GM21737 (cell line): ENCODE results near the gene C1orf146.
"Not testable (repeated sequence)": the region's sequence is repeated elsewhere in the genome, so short reads cannot be mapped to it uniquely, and the experiment has no call there.

Experiments
- ATAC-seq: cut with Tn5 transposase; IDR thresholded peaks from one replicate; pipeline ENCODE4 v1.9.1; 2021; ENCODE audit warnings: mild to moderate bottlenecking, moderate library complexity; ENCODE audit not compliant: unreplicated experiment

The C1orf146 gene

DNA sequence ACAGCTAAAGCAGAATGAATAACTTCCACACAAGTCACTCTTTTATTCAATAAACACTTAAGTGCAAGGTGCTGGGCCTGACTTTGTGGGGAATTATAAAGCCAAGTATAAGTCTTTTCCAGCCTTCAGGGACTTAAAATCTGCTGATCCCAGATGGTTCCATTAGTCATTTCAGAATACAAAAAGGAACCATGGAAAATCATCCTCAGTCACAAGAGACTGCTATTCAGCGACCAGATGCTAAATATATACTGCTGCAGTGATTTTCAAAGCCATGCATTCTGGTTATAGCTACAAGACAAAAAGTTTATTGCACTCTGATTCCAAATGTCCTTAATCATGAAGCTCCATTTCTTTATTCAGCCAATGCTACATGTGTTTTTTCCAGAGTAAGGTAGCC, 55.3 kb downstream of the C1orf146 start:
- no peak for ATAC-seq

DNA sequence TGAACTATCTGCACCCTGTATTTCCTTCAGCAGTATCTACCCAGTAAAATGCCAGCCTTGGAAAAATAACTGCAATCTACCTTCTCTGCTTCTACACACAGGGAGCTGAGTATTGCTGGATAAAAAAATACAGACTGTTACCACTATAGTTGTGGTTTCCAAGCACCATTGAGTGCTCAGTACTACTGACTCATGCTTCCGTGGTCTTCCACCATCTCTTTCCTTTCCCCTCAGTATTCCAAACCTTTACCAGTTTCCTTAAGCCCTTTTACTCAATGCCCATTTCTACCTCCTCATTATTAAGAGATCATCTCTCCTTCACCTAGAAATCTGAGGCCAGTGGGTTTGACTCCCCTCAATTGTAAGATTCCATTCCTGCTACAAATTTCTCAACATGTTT, 57.2 kb downstream of the C1orf146 start:
- ATAC-seq, result no peak

DNA sequence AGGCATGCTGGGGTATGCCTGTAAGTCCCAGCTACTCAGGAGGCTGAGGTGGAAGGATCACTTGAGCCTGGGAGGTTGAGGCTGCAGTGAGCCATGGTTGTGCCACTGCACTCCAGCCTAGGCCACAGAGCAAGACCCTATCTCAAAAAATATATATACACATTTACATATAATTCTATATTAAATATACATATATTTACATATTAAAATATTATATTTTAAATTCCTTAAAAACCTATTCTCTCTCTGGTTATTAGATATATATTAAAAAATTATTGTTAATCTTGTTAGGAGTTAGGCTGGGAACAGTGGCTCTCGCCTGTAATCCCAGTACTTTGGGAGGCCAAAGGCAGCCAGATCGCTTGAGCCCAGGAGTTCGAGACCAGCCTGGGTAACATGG, 58.4 kb downstream of the C1orf146 start:
- no peak for ATAC-seq

DNA sequence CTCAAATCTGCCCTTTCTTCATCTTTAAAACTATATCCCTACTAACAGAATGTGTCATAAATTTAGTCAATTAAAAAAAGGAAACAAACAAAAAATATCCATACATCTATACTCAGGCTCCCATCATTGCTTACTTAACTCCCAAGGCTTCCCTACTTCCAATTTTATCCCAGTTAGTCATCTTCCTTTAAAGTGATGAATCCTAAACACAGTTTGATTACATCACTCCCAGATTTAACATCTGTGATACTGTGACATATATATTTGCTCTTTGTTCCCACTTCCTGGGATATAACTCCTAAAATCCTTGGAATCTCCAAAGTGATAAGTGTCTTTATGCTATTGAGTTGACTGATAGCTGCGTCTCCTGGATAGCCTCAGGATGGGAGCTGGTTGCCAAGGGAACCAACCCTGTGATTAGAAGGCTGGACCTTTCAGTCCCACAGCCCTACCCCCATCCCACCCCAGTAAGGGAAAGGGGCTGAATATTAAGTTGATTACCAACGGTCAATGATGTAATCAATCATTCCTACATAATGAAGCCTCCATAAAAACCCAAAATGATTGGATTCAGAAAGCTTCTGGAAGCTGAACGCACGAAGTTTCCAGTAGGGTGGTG, 59.5 kb downstream of the C1orf146 start:
- ATAC-seq, result no peak

DNA sequence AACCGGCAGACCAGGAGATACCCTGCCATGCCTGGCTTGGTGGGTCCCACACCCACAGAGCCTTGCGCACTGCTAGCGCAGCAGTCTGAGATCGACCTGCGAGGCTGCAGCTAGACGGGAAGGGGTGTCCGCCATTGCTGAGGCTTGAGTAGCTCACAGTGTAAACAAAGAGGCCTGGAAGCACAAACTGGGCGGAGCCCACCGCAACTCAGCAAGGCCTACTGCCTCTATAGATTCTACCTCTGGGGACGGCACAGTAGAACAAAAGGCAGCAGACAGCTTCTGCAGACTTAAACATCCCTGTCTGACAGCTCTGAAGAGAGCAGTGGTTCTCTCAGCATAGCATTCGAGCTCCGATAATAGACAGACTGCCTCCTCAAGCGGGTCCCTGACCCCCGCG, 62.1 kb downstream of the C1orf146 start:
- ATAC-seq, result not testable (repeated sequence)

DNA sequence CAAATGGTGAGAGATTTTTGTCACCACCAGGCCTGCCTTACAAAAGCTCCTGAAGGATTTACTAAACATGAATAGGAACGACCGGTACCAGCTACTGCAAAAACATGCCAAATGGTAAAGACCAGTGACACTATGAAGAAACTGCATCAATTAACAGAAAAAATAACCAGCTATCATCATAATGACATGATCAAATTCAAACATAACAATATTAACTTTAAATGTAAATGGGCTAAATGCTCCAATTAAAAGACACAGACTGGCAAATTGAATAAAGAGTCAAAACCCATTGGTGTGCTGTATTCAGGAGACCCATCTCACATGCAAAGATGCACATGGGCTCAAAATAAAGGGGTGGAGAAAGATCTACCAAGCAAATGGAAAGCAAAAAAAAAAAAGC, 63.7 kb downstream of the C1orf146 start:
- not testable (repeated sequence) for ATAC-seq

DNA sequence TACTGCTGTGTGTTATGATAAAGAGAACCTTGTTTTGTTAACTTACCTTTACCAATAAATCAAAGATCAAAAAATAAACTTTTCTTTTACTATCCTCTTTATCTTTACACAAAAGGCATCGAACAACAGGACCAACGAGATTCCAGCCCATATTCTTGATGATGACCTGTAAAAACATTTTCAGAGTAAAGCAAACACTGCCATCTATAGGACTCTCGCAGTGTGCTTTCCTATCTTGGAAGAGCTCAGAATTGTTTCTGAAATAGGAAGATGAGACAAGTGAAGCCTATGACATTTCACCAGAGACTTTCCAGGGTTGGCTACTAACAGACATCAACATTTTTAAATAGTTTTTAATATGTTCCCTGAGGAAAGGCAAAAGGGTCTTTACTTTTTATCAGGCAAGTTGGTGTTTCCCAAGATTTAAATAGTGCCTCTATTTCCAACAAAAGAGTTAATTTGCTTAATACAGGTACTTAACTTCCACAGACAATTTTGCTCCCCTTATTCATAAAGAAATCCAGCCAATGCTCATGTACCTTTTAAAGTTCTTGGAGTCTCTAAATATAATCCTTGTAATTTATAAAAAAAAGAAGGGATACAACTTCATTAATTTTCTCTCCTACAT, 73.8 kb downstream of the C1orf146 start:
- no peak for ATAC-seq
